Stimulated activated naive B cell treated with anti-CD40 and anti-IgM and Interleukin-4, amounts not matched to agents 10 μg/mL and 1 μg/mL and 100 μg/mL, for 72 hours (primary cell): Measurements from ENCODE around the gene CHIA.

Source experiments
- ATAC-seq, 2 donors: fragments of 150-1000 bp; cut with Tn5 transposase; replicated peaks; 2 replicates each; pipeline ENCODE4 v1.10.0; 2021; ENCODE audit warnings: moderate library complexity in 1 of 2
- DNase-seq: peaks from one replicate; pipeline ENCODE4 v3.0.0; 2021
- H3K27ac Mint-ChIP-seq: one replicate; pipeline ENCODE4 v1.8.0; 2022; ENCODE audit warnings: mild to moderate bottlenecking, mixed read lengths
- H3K27me3 Mint-ChIP-seq, 2 donors: one replicate each; pipeline ENCODE4 v1.8.0; 2022; ENCODE audit warnings: mixed read lengths in 2 of 2
- H3K36me3 Mint-ChIP-seq, 2 donors: one replicate each; pipeline ENCODE4 v1.8.0; 2022; ENCODE audit warnings: mixed read lengths in 2 of 2, mild to moderate bottlenecking in 1 of 2
- H3K4me1 Mint-ChIP-seq, 2 donors: one replicate each; pipeline ENCODE4 v1.8.0; 2022; ENCODE audit warnings: mixed read lengths in 2 of 2, mild to moderate bottlenecking in 1 of 2
- H3K4me3 Mint-ChIP-seq, 2 donors: one replicate each; pipeline ENCODE4 v1.8.0; 2022; ENCODE audit warnings: mild to moderate bottlenecking in 2 of 2, mixed read lengths in 2 of 2, moderate library complexity in 1 of 2
- H3K9me3 Mint-ChIP-seq, 2 donors: one replicate each; pipeline ENCODE4 v1.8.0; 2022; ENCODE audit warnings: mixed read lengths in 2 of 2, mild to moderate bottlenecking in 1 of 2

The CHIA gene

GRCh38 chr1:111272081-111272480 is 18.6 kb upstream of the CHIA start:
- no peak for ATAC-seq
- H3K4me3 Mint-ChIP-seq = no peak overlapping the region
- no peaks in the 10 kb centered on the region for H3K36me3 Mint-ChIP-seq
- no peak for DNase-seq
- H3K27ac Mint-ChIP-seq = no peak overlapping the region
- H3K27me3 Mint-ChIP-seq = peaks cover 22 to 55% of the 10 kb centered on the region in 2 donors
- H3K9me3 Mint-ChIP-seq = peaks cover 0 to 2% of the 10 kb centered on the region in 2 donors
- peaks cover 19 to 25% of the 10 kb centered on the region in 2 donors for H3K4me1 Mint-ChIP-seq

GRCh38 chr1:111274653-111275052 is 16.0 kb upstream of the CHIA start:
- Mint-ChIP-seq H3K27ac (no peak overlapping the region), H3K27me3 (peaks cover 27 to 50% of the 10 kb centered on the region in 2 donors), H3K9me3 (no peaks in the 10 kb centered on the region), H3K4me1 (peaks cover 19 to 25% of the 10 kb centered on the region in 2 donors), H3K4me3 (no peak overlapping the region), H3K36me3 (no peaks in the 10 kb centered on the region)
- ATAC-seq (peak in 1 of 2 donors; percentile 39), DNase-seq (no peak)

- Mint-ChIP-seq H3K27me3 (peaks cover 24 to 47% of the 10 kb centered on the region in 2 donors), H3K4me3 (no peak overlapping the region), H3K9me3 (no peaks in the 10 kb centered on the region), H3K27ac (no peak overlapping the region), H3K4me1 (peaks cover 19 to 22% of the 10 kb centered on the region in 2 donors), H3K36me3 (no peaks in the 10 kb centered on the region)
- DNase-seq (no peak), ATAC-seq (peak in 1 of 2 donors; percentile 34)
Observed at GRCh38 chr1:111275079-111275478, 15.6 kb upstream of the CHIA start.

GRCh38 chr1:111275780-111276433 is 14.7 kb upstream of the CHIA start:
- Mint-ChIP-seq H3K9me3 (no peaks in the 10 kb centered on the region), H3K4me1 (peaks cover 14 to 16% of the 10 kb centered on the region in 2 donors), H3K27me3 (peaks cover 19 to 39% of the 10 kb centered on the region in 2 donors), H3K4me3 (no peak overlapping the region), H3K36me3 (no peaks in the 10 kb centered on the region), H3K27ac (no peak overlapping the region)
- DNase-seq = no peak
- ATAC-seq = peak in 1 of 2 donors; percentile 39

GRCh38 chr1:111279144-111279543 is 11.5 kb upstream of the CHIA start:
- Mint-ChIP-seq H3K4me1 (peaks cover 5 to 7% of the 10 kb centered on the region in 2 donors), H3K4me3 (no peak overlapping the region), H3K9me3 (no peaks in the 10 kb centered on the region), H3K36me3 (no peaks in the 10 kb centered on the region), H3K27me3 (peaks cover 9 to 12% of the 10 kb centered on the region in 2 donors), H3K27ac (no peak overlapping the region)
- ATAC-seq (no peak), DNase-seq (no peak)

- DNase-seq (no peak), ATAC-seq (no peak)
- H3K36me3 Mint-ChIP-seq = no peaks in the 10 kb centered on the region
- H3K4me1 Mint-ChIP-seq = peaks cover 0 to 5% of the 10 kb centered on the region in 2 donors
- H3K9me3 Mint-ChIP-seq = no peaks in the 10 kb centered on the region
- H3K4me3 Mint-ChIP-seq = no peak overlapping the region
- H3K27ac Mint-ChIP-seq = no peak overlapping the region
- peaks cover 9 to 12% of the 10 kb centered on the region in 2 donors for H3K27me3 Mint-ChIP-seq
Observed at GRCh38 chr1:111280267-111280666, 10.4 kb upstream of the CHIA start.

GRCh38 chr1:111281411-111281810 is 9.2 kb upstream of the CHIA start:
- Mint-ChIP-seq H3K9me3 (no peaks in the 10 kb centered on the region), H3K4me1 (peaks cover 0 to 2% of the 10 kb centered on the region in 2 donors), H3K27ac (no peak overlapping the region), H3K27me3 (peaks cover 9 to 12% of the 10 kb centered on the region in 2 donors), H3K36me3 (no peaks in the 10 kb centered on the region), H3K4me3 (no peak overlapping the region)
- no peak for ATAC-seq
- no peak for DNase-seq

GRCh38 chr1:111283838-111284237 is 6.8 kb upstream of the CHIA start:
- ATAC-seq = no peak
- Mint-ChIP-seq H3K9me3 (no peaks in the 10 kb centered on the region), H3K27me3 (peaks cover 5 to 7% of the 10 kb centered on the region in 2 donors), H3K4me1 (no peaks in the 10 kb centered on the region), H3K27ac (no peak overlapping the region), H3K36me3 (no peaks in the 10 kb centered on the region), H3K4me3 (no peak overlapping the region)
- no peak for DNase-seq

GRCh38 chr1:111285879-111286278 is 4.8 kb upstream of the CHIA start:
- DNase-seq (no peak), ATAC-seq (no peak)
- no peaks in the 10 kb centered on the region for H3K36me3 Mint-ChIP-seq
- H3K4me1 Mint-ChIP-seq = no peaks in the 10 kb centered on the region
- no peak overlapping the region for H3K4me3 Mint-ChIP-seq
- H3K9me3 Mint-ChIP-seq = peaks cover 0 to under 1% of the 10 kb centered on the region in 2 donors
- H3K27ac Mint-ChIP-seq = no peak overlapping the region
- no peaks in the 10 kb centered on the region for H3K27me3 Mint-ChIP-seq

- H3K27me3 Mint-ChIP-seq = no peaks in the 10 kb centered on the region
- H3K9me3 Mint-ChIP-seq = peaks cover 0 to 5% of the 10 kb centered on the region in 2 donors
- H3K4me1 Mint-ChIP-seq = no peaks in the 10 kb centered on the region
- no peak overlapping the region for H3K4me3 Mint-ChIP-seq
- no peaks in the 10 kb centered on the region for H3K36me3 Mint-ChIP-seq
- H3K27ac Mint-ChIP-seq = no peak overlapping the region
- DNase-seq (no peak), ATAC-seq (no peak)
Observed at GRCh38 chr1:111286912-111287311, 3.7 kb upstream of the CHIA start.

GRCh38 chr1:111289371-111289770 is 1.3 kb upstream of the CHIA start:
- no peaks in the 10 kb centered on the region for H3K27me3 Mint-ChIP-seq
- peaks cover 0 to 5% of the 10 kb centered on the region in 2 donors for H3K9me3 Mint-ChIP-seq
- DNase-seq (no peak), ATAC-seq (no peak)
- no peaks in the 10 kb centered on the region for H3K4me1 Mint-ChIP-seq
- no peak overlapping the region for H3K27ac Mint-ChIP-seq
- no peak overlapping the region for H3K4me3 Mint-ChIP-seq
- no peaks in the 10 kb centered on the region for H3K36me3 Mint-ChIP-seq

- no peak overlapping the region for H3K4me3 Mint-ChIP-seq
- H3K27ac Mint-ChIP-seq = no peak overlapping the region
- no peak for ATAC-seq
Observed at GRCh38 chr1:111290104-111290503, 547 bp upstream of the CHIA start.

GRCh38 chr1:111294390-111294789 is 3.7 kb downstream of the CHIA start:
- Mint-ChIP-seq H3K36me3 (peaks cover 8 to 11% of the 10 kb centered on the region in 2 donors), H3K4me3 (no peak overlapping the region), H3K9me3 (peaks cover 11 to 17% of the 10 kb centered on the region in 2 donors), H3K27ac (no peak overlapping the region), H3K27me3 (peaks cover 6 to 22% of the 10 kb centered on the region in 2 donors), H3K4me1 (peaks cover 0 to 3% of the 10 kb centered on the region in 2 donors)
- ATAC-seq = no peak
- no peak for DNase-seq

More at GRCh38 chr1:111290104-111290503, 547 bp upstream of the CHIA start:
- no peaks in the 10 kb centered on the region for H3K36me3 Mint-ChIP-seq
- no peaks in the 10 kb centered on the region for H3K27me3 Mint-ChIP-seq
- no peak for DNase-seq
- H3K9me3 Mint-ChIP-seq = peaks cover 0 to 5% of the 10 kb centered on the region in 2 donors
- no peaks in the 10 kb centered on the region for H3K4me1 Mint-ChIP-seq

- peaks cover 10 to 18% of the 10 kb centered on the region in 2 donors for H3K27me3 Mint-ChIP-seq
- H3K4me1 Mint-ChIP-seq = peaks cover 11% of the 10 kb centered on the region in 2 donors
- ATAC-seq = peak; percentile 44 to 74
- peaks cover 23 to 26% of the 10 kb centered on the region in 2 donors for H3K36me3 Mint-ChIP-seq
- DNase-seq = no peak
- H3K9me3 Mint-ChIP-seq = peaks cover 20% of the 10 kb centered on the region in 2 donors
- H3K4me3 Mint-ChIP-seq = no peak overlapping the region
- H3K27ac Mint-ChIP-seq = no peak overlapping the region
Observed at GRCh38 chr1:111302374-111302773, 11.7 kb downstream of the CHIA start.

GRCh38 chr1:111309690-111310089 is 19.0 kb downstream of the CHIA start:
- DNase-seq (no peak), ATAC-seq (no peak)
- H3K4me3 Mint-ChIP-seq = no peak overlapping the region
- H3K27ac Mint-ChIP-seq = no peak overlapping the region
- no peaks in the 10 kb centered on the region for H3K4me1 Mint-ChIP-seq
- H3K27me3 Mint-ChIP-seq = peaks cover 9 to 12% of the 10 kb centered on the region in 2 donors
- peaks cover 4 to 6% of the 10 kb centered on the region in 2 donors for H3K9me3 Mint-ChIP-seq
- peaks cover 5 to 7% of the 10 kb centered on the region in 2 donors for H3K36me3 Mint-ChIP-seq
